ENCODE results near the gene TENM3. TPM values are rescaled to one million over a fixed set of nuclear protein-coding genes. Genes with fewer than 3 reads are reported as not detected.

The TENM3 gene
- total RNA-seq, 4 donors from 2014 or later: 0.18 to 9.4 (median 1.5) TPM

- no peaks in the 10 kb centered on the region for H3K4me1 ChIP-seq
- H3K4me3 ChIP-seq: no peak overlapping the region
- H3K27ac ChIP-seq: no peak overlapping the region
- H3K27me3 ChIP-seq: no peaks in the 10 kb centered on the region
- H3K9me3 ChIP-seq: no peaks in the 10 kb centered on the region
- no peaks in the 10 kb centered on the region for H3K36me3 ChIP-seq
- TF ChIP-seq CTCF (IDR thresholded peaks at IDR 0.05) (no peak), POLR2A (IDR thresholded peaks at IDR 0.05) (no peak)
- DNase-seq: no peak
These were observed 543.8 kb downstream of the TENM3 start for GRCh38 chr4:182786991-182787390.

GRCh38 chr4:182788201-182788600 is 545.0 kb downstream of the TENM3 start:
- no peak for TF ChIP-seq POLR2A (IDR thresholded peaks at IDR 0.05)
- no peak for TF ChIP-seq CTCF (IDR thresholded peaks at IDR 0.05)
- Histone ChIP-seq H3K27ac (no peak overlapping the region), H3K27me3 (no peaks in the 10 kb centered on the region), H3K4me1 (no peaks in the 10 kb centered on the region), H3K36me3 (no peaks in the 10 kb centered on the region), H3K9me3 (no peaks in the 10 kb centered on the region), H3K4me3 (no peak overlapping the region)
- no peak for DNase-seq

GRCh38 chr4:182789529-182789928 is 546.3 kb downstream of the TENM3 start:
- H3K36me3 ChIP-seq: no peaks in the 10 kb centered on the region
- no peak overlapping the region for H3K27ac ChIP-seq
- DNase-seq: no peak
- no peaks in the 10 kb centered on the region for H3K27me3 ChIP-seq
- no peak for TF ChIP-seq CTCF (IDR thresholded peaks at IDR 0.05)
- TF ChIP-seq POLR2A (IDR thresholded peaks at IDR 0.05): no peak
- no peaks in the 10 kb centered on the region for H3K4me1 ChIP-seq
- no peak overlapping the region for H3K4me3 ChIP-seq
- no peaks in the 10 kb centered on the region for H3K9me3 ChIP-seq

- DNase-seq: no peak
- H3K4me1 ChIP-seq: no peaks in the 10 kb centered on the region
- no peaks in the 10 kb centered on the region for H3K36me3 ChIP-seq
- H3K27me3 ChIP-seq: no peaks in the 10 kb centered on the region
- no peak overlapping the region for H3K27ac ChIP-seq
- no peaks in the 10 kb centered on the region for H3K9me3 ChIP-seq
- TF ChIP-seq CTCF (IDR thresholded peaks at IDR 0.05) (no peak), POLR2A (IDR thresholded peaks at IDR 0.05) (no peak)
- no peak overlapping the region for H3K4me3 ChIP-seq
These were observed 552.4 kb downstream of the TENM3 start for GRCh38 chr4:182795446-182796238.

- no peak overlapping the region for H3K4me3 ChIP-seq
- no peaks in the 10 kb centered on the region for H3K4me1 ChIP-seq
- no peak for TF ChIP-seq CTCF (IDR thresholded peaks at IDR 0.05)
- no peak for TF ChIP-seq POLR2A (IDR thresholded peaks at IDR 0.05)
- H3K27ac ChIP-seq: no peak overlapping the region
- H3K36me3 ChIP-seq: no peaks in the 10 kb centered on the region
- no peak for DNase-seq
- no peaks in the 10 kb centered on the region for H3K9me3 ChIP-seq
- no peaks in the 10 kb centered on the region for H3K27me3 ChIP-seq
These were observed 556.5 kb downstream of the TENM3 start for GRCh38 chr4:182799515-182800215.

Measured in Peyer's patch (tissue), 4 donors.